ENCODE data around the gene SFMBT1.

GRCh38 chr3:53092216-53092615 is 46.3 kb upstream of the SFMBT1 start:
- TF ChIP-seq CTCF (conservative IDR thresholded peaks at IDR 0.05 in 1 of 2, IDR thresholded peaks at IDR 0.05 in 1 of 2; ENCODE audit: extremely low read depth in 1 of 2, insufficient read depth in 1 of 2, low read depth in 1 of 2, low read length in 2 of 2) (no peak), EZH2 (IDR thresholded peaks at IDR 0.05; ENCODE audit: borderline replicate concordance, low read length) (no peak)

Measured in mammary epithelial cell (primary cell).